ENCODE data around the gene PMEL. TPM values are rescaled to one million over a fixed set of nuclear protein-coding genes. Genes with fewer than 3 reads are reported as not detected.

Gene PMEL
- total and polyA plus RNA-seq, 2 of the 8 experiments (the other 6 are each of a cell fraction or from before 2014, with no cell fraction given): 120 to 382 TPM

GRCh38 chr12:55965240-55965639 lies 602 bp downstream of the PMEL start:
- peak overlapping the region; percentile 62; the same call in 1 of the 2 replicates for H3K18ac ChIP-seq (ENCODE audit: extremely low read depth, low read length)
- H2BK12ac ChIP-seq (ENCODE audit: low read depth, low read length): no peak overlapping the region
- POLR2A ChIA-PET (ENCODE audit: partially characterized antibody): interaction anchor here (0.5 to 1.9 kb wide), 9 partner anchors 8 to 211 kb away, joined by 3 to 6 read pairs (median 4); partner anchors contain the start of gene RAB5B
- H3K4me3 ChIP-seq (ENCODE audit: extremely low read depth in 1 of 4, insufficient read depth in 2 of 4, low read depth in 3 of 4, low read length in 4 of 4): peak overlapping the region; percentile 78 to 93 (median 88)
- no peaks in the 10 kb centered on the region for H3K27me3 ChIP-seq (replicated peaks in 1 of 4; ENCODE audit: control insufficient read depth in 3 of 4, extremely low read depth in 1 of 4, insufficient read depth in 3 of 4, low read length in 3 of 4)
- no peak overlapping the region for H4K5ac ChIP-seq (ENCODE audit: insufficient read length, low read depth, low read length)
- FAIRE-seq: no peak
- no peak overlapping the region for H2BK20ac ChIP-seq (ENCODE audit: low read length)
- H3K79me1 ChIP-seq (ENCODE audit: low read depth, low read length): peaks cover 2% of the 10 kb centered on the region; the same call in 1 of the 2 replicates
- peaks cover 12% of the 10 kb centered on the region; the same call in 1 of the 2 replicates for H3K23me2 ChIP-seq (ENCODE audit: low read depth, low read length)
- H3K23ac ChIP-seq (ENCODE audit: insufficient read length): no peak overlapping the region
- CTCF ChIA-PET (ENCODE audit: partially characterized antibody): interaction anchor here (1.2 kb wide), 2 partner anchors 30 to 86 kb away, joined by 3 to 4 read pairs; no protein-coding TSS in a partner anchor
- H2BK120ac ChIP-seq (replicated peaks; ENCODE audit: low read depth, low read length): no peak overlapping the region
- no peak overlapping the region for H2BK15ac ChIP-seq (ENCODE audit: low read length)
- no peak overlapping the region for H4K91ac ChIP-seq (replicated peaks; ENCODE audit: insufficient read length, low read length)
- H3K56ac ChIP-seq (replicated peaks; ENCODE audit: insufficient read length, low read depth, low read length): no peak overlapping the region
- H3K79me2 ChIP-seq (ENCODE audit: control insufficient read depth in 1 of 2, insufficient read depth in 2 of 2, low read length in 2 of 2): peaks cover 3 to 18% of the 10 kb centered on the region in 2 experiments; a peak in 3 of 4 replicates
- 33% methylated on average over 5 of the region's 5 CpGs; no CpG with 5 or more reads in 1 of the 2 experiments for WGBS, 2 experiments (ENCODE audit: extremely low coverage in 1 of 2, insufficient coverage in 1 of 2, insufficient read length in 1 of 2, insufficient replicate concordance in 2 of 2, low coverage in 1 of 2, low lambda C conversion rate in 2 of 2, missing lambda C conversion rate in 1 of 2)
- H4K8ac ChIP-seq (ENCODE audit: extremely low read depth, insufficient read depth, low read length): no peak overlapping the region
- H2AK5ac ChIP-seq (ENCODE audit: low read depth, low read length): no peak overlapping the region
- 0 out of 2 replicates have a peak overlapping the region, but pooled peaks have one; percentile 22 for H3K27ac ChIP-seq (ENCODE audit: low read depth, low read length)
- no peak overlapping the region for H3K4ac ChIP-seq (replicated peaks; ENCODE audit: insufficient read length, low read depth, low read length)
- TF ChIP-seq SIN3A (conservative IDR thresholded peaks at IDR 0.05 in 1 of 2, IDR thresholded peaks at IDR 0.05 in 1 of 2; ENCODE audit: low read depth in 1 of 2, low read length in 2 of 2) (0 out of 4 replicates have a peak, but pooled peaks have one; percentile 18 to 58), TEAD4 (IDR thresholded peaks at IDR 0.05; ENCODE audit: low read depth, low read length) (0 out of 2 replicates have a peak, but pooled peaks have one; percentile 17), SIX5 (IDR thresholded peaks at IDR 0.05; ENCODE audit: low read depth, low read length) (no peak)
- peaks cover 2 to 13% (median 5%) of the 10 kb centered on the region in 4 experiments for H3K4me1 ChIP-seq (replicated peaks in 1 of 4; ENCODE audit: control insufficient read depth in 3 of 4, insufficient read depth in 4 of 4, low read length in 3 of 4)
- DNase-seq (ENCODE audit: low read depth in 1 of 2, low spot score in 2 of 2): peak in 1 of 2 experiments; percentile 48
- H2BK5ac ChIP-seq (ENCODE audit: low read depth, low read length): peak overlapping the region; percentile 75; the same call in 1 of the 2 replicates
- no peaks in the 10 kb centered on the region for H4K20me1 ChIP-seq (replicated peaks in 1 of 2; ENCODE audit: control insufficient read depth in 1 of 2, insufficient read depth in 2 of 2, low read length in 2 of 2)
- H3K4me2 ChIP-seq (ENCODE audit: insufficient read depth in 1 of 2, low read depth in 2 of 2, low read length in 2 of 2): peak overlapping the region; percentile 78 to 90
- no peaks in the 10 kb centered on the region for H3K9me3 ChIP-seq (ENCODE audit: insufficient read depth in 2 of 2, low read depth in 1 of 2, low read length in 1 of 2)
- no peak overlapping the region for H3K14ac ChIP-seq (ENCODE audit: insufficient read length)
- H3K36me3 ChIP-seq (ENCODE audit: control insufficient read depth in 2 of 4, insufficient read depth in 4 of 4, low read length in 3 of 4): peaks cover 2 to 19% (median 9%) of the 10 kb centered on the region in 4 experiments; a peak in 5 of 8 replicates
- H2AFZ ChIP-seq (ENCODE audit: low read length): 0 out of 2 replicates have a peak overlapping the region, but pooled peaks have one; percentile 4
- H3K9ac ChIP-seq (replicated peaks in 1 of 4; ENCODE audit: extremely low read depth in 1 of 4, low read depth in 3 of 4, low read length in 3 of 4): peak overlapping the region in 3 of 4 experiments; percentile 21 to 83 (median 32); a peak in 4 of 7 replicates

All from H1 (cell line).